Endothelial cell of umbilical vein (primary cell): ENCODE results near the gene VPS37D. TPM values are rescaled to one million over a fixed set of nuclear protein-coding genes. Genes with fewer than 3 reads are reported as not detected.

ENCODE experiments used
- BruUV-seq: library from RNA; stranded (reverse); fragments of 400-500 nt; replicated peaks from 2 replicates; lab custom pipeline; 2021; lab: Mats Ljungman, UMichigan
- CTCF ChIA-PET: fragments of 300-600, 350-600 bp; sonication (Branson Sonifier 250); formaldehyde crosslinking; loops from one replicate; lab custom pipeline; 2021; ENCODE audit warnings: antibody characterized with exemption, inconsistent platforms; lab: Charles Lee
- POLR2A ChIA-PET: fragments of 300-600, 350-600 bp; sonication (Branson Sonifier 250); formaldehyde crosslinking; loops from one replicate; lab custom pipeline; 2021; ENCODE audit warnings: antibody characterized with exemption, inconsistent platforms; lab: Charles Lee
- DNase-seq: peaks from one replicate; pipeline ENCODE4 v3.0.0-alpha.2; 2011; ENCODE audit warnings: low read depth, low spot score
- FAIRE-seq: peaks from 2 replicates; lab custom pipeline; 2011; peaks lifted over from hg19 to GRCh38; lab: Jason Lieb, UNC
- H2AFZ ChIP-seq: 2 replicates; pipeline ENCODE4 v1.6.0; 2012; ENCODE audit warnings: low read depth, low read length, control low read depth, inconsistent platforms
- H3K27ac ChIP-seq: 2 replicates; pipeline ENCODE4 v1.5.1; 2011; ENCODE audit warnings: low read depth, mild to moderate bottlenecking, control low read depth, low read length, moderate library complexity; ENCODE audit not compliant: insufficient read depth
- H3K27me3 ChIP-seq, 2 experiments: 2 replicates each; pipeline versions ENCODE4 v1.6.0 to v1.6.1; 2011; ENCODE audit warnings: low read length in 2 of 2, mixed read lengths in 1 of 2; ENCODE audit not compliant: control insufficient read depth in 2 of 2, insufficient read depth in 2 of 2
- H3K36me3 ChIP-seq, 2 experiments: 2 replicates in 1 of 2; 3 replicates in 1 of 2; pipeline ENCODE4 v1.5.1; 2011; ENCODE audit warnings: low read length in 2 of 2, mild to moderate bottlenecking in 1 of 2, moderate library complexity in 1 of 2; ENCODE audit not compliant: control insufficient read depth in 2 of 2, insufficient read depth in 2 of 2; ENCODE audit errors: extremely low read depth in 1 of 2
- H3K4me1 ChIP-seq: 3 replicates; pipeline ENCODE4 v1.5.1; 2011; ENCODE audit warnings: mild to moderate bottlenecking, low read length; ENCODE audit not compliant: control insufficient read depth, insufficient read depth; ENCODE audit errors: extremely low read depth
- H3K4me2 ChIP-seq: 2 replicates; pipeline ENCODE4 v1.6.1; 2011; ENCODE audit warnings: low read length, control low read depth, mixed read lengths; ENCODE audit not compliant: insufficient read depth
- H3K4me3 ChIP-seq, 3 experiments: fragments of 200-600 bp in 1 of 3; sonication (generic), shearing (Covaris generic) in 1 of 3; replicated peaks in 1 of 3; 2 replicates each; pipeline ENCODE4 v1.5.1; 2011 to 2016; ENCODE audit warnings: control low read depth in 3 of 3, low read length in 3 of 3, mild to moderate bottlenecking in 2 of 3, inconsistent platforms in 1 of 3, low read depth in 1 of 3, moderate library complexity in 1 of 3; ENCODE audit not compliant: insufficient read depth in 1 of 3
- H3K79me2 ChIP-seq: 2 replicates; pipeline ENCODE4 v1.6.0; 2012; ENCODE audit warnings: low read length, inconsistent platforms; ENCODE audit not compliant: control insufficient read depth, insufficient read depth
- H3K9ac ChIP-seq: replicated peaks from 2 replicates; pipeline ENCODE3; 2011; ENCODE audit warnings: low read length, control low read depth; ENCODE audit not compliant: insufficient read depth; ENCODE audit errors: extremely low read depth
- H3K9me1 ChIP-seq: replicated peaks from 3 replicates; pipeline ENCODE4 v1.6.0; 2011; ENCODE audit warnings: mild to moderate bottlenecking, low read length; ENCODE audit not compliant: control insufficient read depth, insufficient read depth; ENCODE audit errors: extremely low read depth
- H3K9me3 ChIP-seq: replicated peaks from 2 replicates; pipeline ENCODE4 v1.5.1; 2012; ENCODE audit warnings: low read length, inconsistent platforms; ENCODE audit not compliant: control insufficient read depth, insufficient read depth
- H4K20me1 ChIP-seq: replicated peaks from 2 replicates; pipeline ENCODE3; 2011; ENCODE audit warnings: mild to moderate bottlenecking, low read length; ENCODE audit not compliant: control insufficient read depth, insufficient read depth; ENCODE audit errors: extremely low read depth
- CTCF ChIP-seq, 2 donors: IDR thresholded peaks; 1 replicate in 1 of 2; 2 replicates in 1 of 2; pipeline ENCODE4 v1.5.1; 2011; ENCODE audit warnings: low read length in 2 of 2, mild to moderate bottlenecking in 2 of 2, moderate library complexity in 2 of 2, control low read depth in 1 of 2, inconsistent platforms in 1 of 2, low read depth in 1 of 2; ENCODE audit not compliant: insufficient read depth in 1 of 2; ENCODE audit errors: extremely low read depth in 1 of 2
- EZH2 ChIP-seq: IDR thresholded peaks from 2 replicates; pipeline ENCODE4 v1.6.1; 2012; ENCODE audit warnings: borderline replicate concordance, low read depth, mild to moderate bottlenecking, moderate library complexity, low read length, inconsistent platforms; ENCODE audit not compliant: severe bottlenecking
- FOS ChIP-seq: IDR thresholded peaks from 2 replicates; pipeline ENCODE4 v1.6.1; 2011; ENCODE audit warnings: mild to moderate bottlenecking, low read length, moderate library complexity, borderline replicate concordance; ENCODE audit not compliant: insufficient read depth
- GATA2 ChIP-seq: IDR thresholded peaks from 2 replicates; pipeline ENCODE4 v1.7.0; 2011; ENCODE audit warnings: low read depth, mild to moderate bottlenecking, moderate library complexity, mixed read lengths, low read length; ENCODE audit not compliant: insufficient read length, insufficient read depth
- JUN ChIP-seq: IDR thresholded peaks from 2 replicates; pipeline ENCODE4 v1.6.1; 2011; ENCODE audit warnings: borderline replicate concordance, low read depth; ENCODE audit not compliant: insufficient read length, insufficient read depth
- MAX ChIP-seq: IDR thresholded peaks from 2 replicates; pipeline ENCODE4 v1.6.1; 2011; ENCODE audit not compliant: insufficient read depth, insufficient read length
- MYC ChIP-seq: IDR thresholded peaks from one replicate; pipeline ENCODE4 v1.6.1; 2011; ENCODE audit warnings: mild to moderate bottlenecking, low read depth, low read length
- POLR2A ChIP-seq: IDR thresholded peaks from 2 replicates; pipeline ENCODE4 v1.6.1; 2012; ENCODE audit warnings: low read depth, mild to moderate bottlenecking, control low read depth, low read length
- POLR2AphosphoS5 ChIP-seq: IDR thresholded peaks from 2 replicates; pipeline ENCODE4 v1.6.1; 2012; ENCODE audit warnings: low read depth, mild to moderate bottlenecking, control low read depth, low read length, moderate library complexity; ENCODE audit not compliant: insufficient read depth
- dilution Hi-C: fragments of 300-500 bp; cut with MboI; formaldehyde crosslinking; loops from one replicate; pipeline ENCODE4 v1.15.0; 2019; ENCODE audit warnings: low sequenced_read_pairs; ENCODE audit not compliant: extremely low pct_ligation_motif_present
- intact Hi-C: fragments of 100-400 bp; cut with micrococcal nuclease; formaldehyde crosslinking; loops from one replicate; pipeline ENCODE4 v1.10.0; 2022
- polyA plus RNA-seq, 4 experiments: library from polyadenylated mRNA; depleted of rRNA in 3 of 4; stranded (reverse) in 3 of 4; unstranded in 1 of 4; fragments of >200 nt; gene quantifications; 2 replicates each; pipeline versions ENCODE4 v1.2.1 to v1.2.3, GENCODE V29; 2011 to 2012; ENCODE audit warnings: missing spikeins in 1 of 4
- total RNA-seq: library from RNA; stranded (reverse); gene quantifications from 2 replicates; pipeline ENCODE4 v1.2.3, GENCODE V29; 2021

VPS37D gene
- total and polyA plus RNA-seq, 2 donors (not counting 3 experiments of a cell fraction or from before 2014, with no cell fraction given) = 2.0 to 2.1 TPM

DNA sequence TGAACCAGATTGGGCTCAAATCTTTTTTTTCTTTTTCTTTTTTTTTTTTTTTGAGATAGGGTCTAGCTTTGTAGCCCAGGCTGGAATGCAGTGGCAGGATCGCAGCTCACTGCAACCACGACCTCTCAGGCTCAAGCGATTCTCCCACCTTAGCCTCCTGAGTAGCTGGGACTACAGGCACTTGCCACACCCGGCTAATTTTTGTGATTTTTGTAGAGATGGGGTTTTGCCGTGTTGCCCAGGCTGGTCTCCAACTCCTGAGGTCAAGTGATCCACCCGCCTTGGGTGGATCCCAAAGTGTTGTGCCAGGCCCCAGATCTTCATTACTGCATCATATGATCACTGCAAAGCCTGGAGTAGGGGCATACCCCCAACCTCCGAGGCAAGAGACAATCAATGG is 12.9 kb downstream of the VPS37D start:
- BruUV-seq = no TSS peak
- FAIRE-seq = no peak
- no peaks in the 10 kb centered on the region for H3K9me3 ChIP-seq
- H3K9ac ChIP-seq = no peak overlapping the region
- H3K4me3 ChIP-seq = no peak overlapping the region
- H4K20me1 ChIP-seq = no peaks in the 10 kb centered on the region
- H2AFZ ChIP-seq = no peak overlapping the region
- no peaks in the 10 kb centered on the region for H3K27me3 ChIP-seq
- POLR2A ChIA-PET = no interaction called here
- peaks cover 0 to 4% of the 10 kb centered on the region in 2 experiments for H3K36me3 ChIP-seq
- no peaks in the 10 kb centered on the region for H3K9me1 ChIP-seq
- TF ChIP-seq CTCF (IDR thresholded peaks at IDR 0.05; ENCODE audit: extremely low read depth in 1 of 2, insufficient read depth in 1 of 2, low read depth in 1 of 2, low read length in 2 of 2) = no peak
- TF ChIP-seq MAX = no peak
- H3K4me2 ChIP-seq = no peak overlapping the region
- CTCF ChIA-PET = interaction anchor here (1.0 to 1.2 kb wide), 2 partner anchors 13 to 21 kb away, joined by 3 to 4 read pairs; partner anchors contain the start of gene VPS37D
- peaks cover 14% of the 10 kb centered on the region for H3K4me1 ChIP-seq
- H3K27ac ChIP-seq = no peak overlapping the region
- peaks cover 49% of the 10 kb centered on the region for H3K79me2 ChIP-seq
- intact Hi-C loops = no loop called here
- no peak for DNase-seq
- dilution Hi-C loops = no loop called here

DNA sequence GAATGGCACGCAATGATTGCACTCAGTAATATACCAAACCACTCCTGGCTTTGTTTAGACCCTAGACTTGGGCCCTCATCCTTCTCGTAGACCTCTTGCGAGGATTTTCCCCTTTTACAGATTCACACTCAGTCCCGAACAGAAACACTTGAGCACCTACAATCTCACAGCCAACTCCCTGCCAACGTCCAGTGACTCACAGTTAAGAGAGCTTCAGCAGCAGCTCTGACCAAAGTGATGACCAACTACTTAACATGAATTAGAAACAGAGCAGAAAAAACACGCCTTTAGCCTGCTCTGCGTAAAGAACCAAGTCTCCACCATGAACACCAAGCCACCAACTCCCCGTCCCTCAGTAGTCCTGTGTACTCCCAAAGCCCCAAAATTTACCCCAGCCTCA is 13.4 kb downstream of the VPS37D start:
- H3K4me1 ChIP-seq = peaks cover 14% of the 10 kb centered on the region
- H3K9ac ChIP-seq = no peak overlapping the region
- H3K4me3 ChIP-seq = no peak overlapping the region
- ChIA-PET POLR2A (no interaction called here), CTCF (interaction anchor here (1.0 to 1.2 kb wide), 2 partner anchors 13 to 20 kb away, joined by 3 to 4 read pairs; partner anchors contain the start of gene VPS37D)
- no peak overlapping the region for H2AFZ ChIP-seq
- dilution Hi-C loops (no loop called here), intact Hi-C loops (no loop called here)
- no peak overlapping the region for H3K27ac ChIP-seq
- TF ChIP-seq POLR2A = no peak
- no peak for TF ChIP-seq JUN
- TF ChIP-seq MAX = no peak
- TF ChIP-seq CTCF (IDR thresholded peaks at IDR 0.05; ENCODE audit: extremely low read depth in 1 of 2, insufficient read depth in 1 of 2, low read depth in 1 of 2, low read length in 2 of 2) = no peak
- no peak for TF ChIP-seq POLR2AphosphoS5
- no peak for TF ChIP-seq FOS
- TF ChIP-seq EZH2 = no peak
- TF ChIP-seq GATA2 = no peak
- no peak for TF ChIP-seq MYC
- DNase-seq (no peak), FAIRE-seq (no peak)
- H3K79me2 ChIP-seq = peaks cover 50% of the 10 kb centered on the region
- BruUV-seq = no TSS peak
- no peaks in the 10 kb centered on the region for H3K9me3 ChIP-seq
- H4K20me1 ChIP-seq = no peaks in the 10 kb centered on the region
- H3K9me1 ChIP-seq = no peaks in the 10 kb centered on the region
- peaks cover 0 to 4% of the 10 kb centered on the region in 2 experiments for H3K36me3 ChIP-seq
- no peak overlapping the region for H3K4me2 ChIP-seq
- H3K27me3 ChIP-seq = no peaks in the 10 kb centered on the region
